ENCODE results near the gene FUS. TPM values are rescaled to one million over a fixed set of nuclear protein-coding genes. Genes with fewer than 3 reads are reported as not detected.
"Not testable (repeated sequence)": the region's sequence is repeated elsewhere in the genome, so short reads cannot be mapped to it uniquely, and the experiment has no call there.

FUS gene
- total RNA-seq, 2 donors from 2014 or later: 698 to 827 TPM

GRCh38 chr16:31196324-31197088 is 16.6 kb downstream of the FUS start:
- Histone ChIP-seq H3K36me3 (ENCODE audit: control insufficient read depth, insufficient read depth, low read length) (peaks cover 81% of the 10 kb centered on the region), H3K4me1 (ENCODE audit: control insufficient read depth, insufficient read depth, low read length) (no peaks in the 10 kb centered on the region), H3K27me3 (ENCODE audit: control insufficient read depth, insufficient read depth, low read length, poor library complexity, severe bottlenecking) (no peaks in the 10 kb centered on the region), H3K27ac (ENCODE audit: low read depth, low read length) (no peak overlapping the region), H3K4me3 (ENCODE audit: low read length) (no peak overlapping the region), H3K9ac (ENCODE audit: extremely low read depth, low read length, poor library complexity, severe bottlenecking) (no peak overlapping the region), H3K9me3 (ENCODE audit: control insufficient read depth, low read length) (no peaks in the 10 kb centered on the region)
- H3K36me3 Mint-ChIP-seq (ENCODE audit: low read depth): peaks cover 60% of the 10 kb centered on the region
- TF ChIP-seq CTCF (conservative IDR thresholded peaks at IDR 0.05): no peak
- H3K27me3 Mint-ChIP-seq (ENCODE audit: insufficient read depth): no peaks in the 10 kb centered on the region
- DNase-seq: no peak
- H3K4me1 Mint-ChIP-seq: peaks cover 5% of the 10 kb centered on the region
- H3K27ac Mint-ChIP-seq: no peak overlapping the region
- 93 to 95% methylated on average over 14 to 17 of the region's 17 CpGs for WGBS, 2 experiments (ENCODE audit: insufficient coverage in 1 of 2, insufficient read length in 1 of 2)
- no peak overlapping the region for H3K4me3 Mint-ChIP-seq
- H3K9me3 Mint-ChIP-seq: no peaks in the 10 kb centered on the region

GRCh38 chr16:31198207-31198882 is 18.4 kb downstream of the FUS start:
- Histone ChIP-seq H3K4me1 (ENCODE audit: control insufficient read depth, insufficient read depth, low read length) (no peaks in the 10 kb centered on the region), H3K27ac (ENCODE audit: low read depth, low read length) (no peak overlapping the region), H3K27me3 (ENCODE audit: control insufficient read depth, insufficient read depth, low read length, poor library complexity, severe bottlenecking) (peaks cover 13% of the 10 kb centered on the region), H3K4me3 (ENCODE audit: low read length) (no peak overlapping the region), H3K9ac (ENCODE audit: extremely low read depth, low read length, poor library complexity, severe bottlenecking) (no peak overlapping the region), H3K9me3 (ENCODE audit: control insufficient read depth, low read length) (no peaks in the 10 kb centered on the region), H3K36me3 (ENCODE audit: control insufficient read depth, insufficient read depth, low read length) (peaks cover 63% of the 10 kb centered on the region)
- TF ChIP-seq CTCF (conservative IDR thresholded peaks at IDR 0.05): no peak
- peaks cover 5% of the 10 kb centered on the region for H3K27me3 Mint-ChIP-seq (ENCODE audit: insufficient read depth)
- H3K4me3 Mint-ChIP-seq: no peak overlapping the region
- H3K36me3 Mint-ChIP-seq (ENCODE audit: low read depth): peaks cover 43% of the 10 kb centered on the region
- peaks cover 8% of the 10 kb centered on the region for H3K4me1 Mint-ChIP-seq
- H3K9me3 Mint-ChIP-seq: no peaks in the 10 kb centered on the region
- 87 to 89% methylated on average over 5 to 7 of the region's 7 CpGs for WGBS, 2 experiments (ENCODE audit: insufficient coverage in 1 of 2, insufficient read length in 1 of 2)
- no peak for DNase-seq
- H3K27ac Mint-ChIP-seq: no peak overlapping the region

- no peak overlapping the region for H3K27ac ChIP-seq (ENCODE audit: low read depth, low read length)
- no peaks in the 10 kb centered on the region for H3K4me1 ChIP-seq (ENCODE audit: control insufficient read depth, insufficient read depth, low read length)
- no peak for TF ChIP-seq CTCF (conservative IDR thresholded peaks at IDR 0.05)
- 99 to 100% methylated on average over 3 to 5 of the region's 5 CpGs for WGBS, 2 experiments (ENCODE audit: insufficient coverage in 1 of 2, insufficient read length in 1 of 2)
- no peaks in the 10 kb centered on the region for H3K9me3 ChIP-seq (ENCODE audit: control insufficient read depth, low read length)
- Mint-ChIP-seq H3K4me3 (no peak overlapping the region), H3K27me3 (ENCODE audit: insufficient read depth) (peaks cover 12% of the 10 kb centered on the region), H3K4me1 (peaks cover 8% of the 10 kb centered on the region), H3K27ac (no peak overlapping the region), H3K36me3 (ENCODE audit: low read depth) (peaks cover 34% of the 10 kb centered on the region), H3K9me3 (no peaks in the 10 kb centered on the region)
- DNase-seq: no peak
- H3K27me3 ChIP-seq (ENCODE audit: control insufficient read depth, insufficient read depth, low read length, poor library complexity, severe bottlenecking): peaks cover 17% of the 10 kb centered on the region
- H3K4me3 ChIP-seq (ENCODE audit: low read length): no peak overlapping the region
- H3K36me3 ChIP-seq (ENCODE audit: control insufficient read depth, insufficient read depth, low read length): peaks cover 51% of the 10 kb centered on the region
- no peak overlapping the region for H3K9ac ChIP-seq (ENCODE audit: extremely low read depth, low read length, poor library complexity, severe bottlenecking)
These were observed 19.6 kb downstream of the FUS start for GRCh38 chr16:31199430-31200041.

GRCh38 chr16:31200111-31200510 is 20.2 kb downstream of the FUS start:
- H3K27me3 ChIP-seq (ENCODE audit: control insufficient read depth, insufficient read depth, low read length, poor library complexity, severe bottlenecking): peaks cover 22% of the 10 kb centered on the region
- H3K4me3 Mint-ChIP-seq, H3K27ac Mint-ChIP-seq: not testable (repeated sequence)

More at GRCh38 chr16:31200111-31200510, 20.2 kb downstream of the FUS start:
- H3K4me3 ChIP-seq (ENCODE audit: low read length); H3K4me1 Mint-ChIP-seq; H3K9me3 ChIP-seq (ENCODE audit: control insufficient read depth, low read length); DNase-seq; H3K9me3 Mint-ChIP-seq; H3K27ac ChIP-seq (ENCODE audit: low read depth, low read length); H3K9ac ChIP-seq (ENCODE audit: extremely low read depth, low read length, poor library complexity, severe bottlenecking); H3K4me1 ChIP-seq (ENCODE audit: control insufficient read depth, insufficient read depth, low read length): not testable (repeated sequence)
- peaks cover 29% of the 10 kb centered on the region for H3K36me3 Mint-ChIP-seq (ENCODE audit: low read depth)
- peaks cover 17% of the 10 kb centered on the region for H3K27me3 Mint-ChIP-seq (ENCODE audit: insufficient read depth)
- peaks cover 45% of the 10 kb centered on the region for H3K36me3 ChIP-seq (ENCODE audit: control insufficient read depth, insufficient read depth, low read length)
- 87 to 94% methylated on average over 7 to 8 of the region's 8 CpGs for WGBS, 2 experiments (ENCODE audit: insufficient coverage in 1 of 2, insufficient read length in 1 of 2)
